DMS53 (cell line): ENCODE results near the gene SYT2.
"Not testable (repeated sequence)": the region's sequence is repeated elsewhere in the genome, so short reads cannot be mapped to it uniquely, and the experiment has no call there.

Experiments
- DNase-seq: peaks from one replicate; lab custom pipeline; 2025; lab: John Stamatoyannopoulos, UW

SYT2 gene

GRCh38 chr1:202624088-202624780 is 86.0 kb downstream of the SYT2 start:
- DNase-seq, result no peak

GRCh38 chr1:202623476-202623875 is 86.8 kb downstream of the SYT2 start:
- not testable (repeated sequence) for DNase-seq

- peak; percentile 21 for DNase-seq
Measured at GRCh38 chr1:202623075-202623474, 87.2 kb downstream of the SYT2 start.

- DNase-seq, result no peak
Measured at GRCh38 chr1:202622388-202622787, 87.9 kb downstream of the SYT2 start.

- no peak for DNase-seq
Measured at GRCh38 chr1:202621446-202621845, 88.8 kb downstream of the SYT2 start.

GRCh38 chr1:202620036-202620435 is 90.2 kb downstream of the SYT2 start:
- DNase-seq, result not testable (repeated sequence)

- peak; percentile 50 for DNase-seq
Measured at GRCh38 chr1:202619505-202619904, 90.7 kb downstream of the SYT2 start.

GRCh38 chr1:202619012-202619411 is 91.2 kb downstream of the SYT2 start:
- not testable (repeated sequence) for DNase-seq

- no peak for DNase-seq
Measured at GRCh38 chr1:202616355-202616915, 93.8 kb downstream of the SYT2 start.

- DNase-seq, result no peak
Measured at GRCh38 chr1:202615501-202616354, 94.5 kb downstream of the SYT2 start.

- DNase-seq, result not testable (repeated sequence)
Measured at GRCh38 chr1:202615208-202615500, 95.1 kb downstream of the SYT2 start.

GRCh38 chr1:202614363-202615207 is 95.7 kb downstream of the SYT2 start:
- peak; percentile 53 for DNase-seq

GRCh38 chr1:202613571-202613970 is 96.7 kb downstream of the SYT2 start:
- DNase-seq, result no peak

- DNase-seq, result not testable (repeated sequence)
Measured at GRCh38 chr1:202612036-202612435, 98.2 kb downstream of the SYT2 start.

GRCh38 chr1:202605515-202605914 is 104.7 kb downstream of the SYT2 start:
- no peak for DNase-seq

- no peak for DNase-seq
Measured at GRCh38 chr1:202603435-202603834, 106.8 kb downstream of the SYT2 start.

GRCh38 chr1:202600432-202601041 is 109.7 kb downstream of the SYT2 start:
- no peak for DNase-seq

- peak; percentile 89 for DNase-seq
Measured at GRCh38 chr1:202599669-202600431, 110.4 kb downstream of the SYT2 start.

GRCh38 chr1:202597090-202597761 is 113.0 kb downstream of the SYT2 start:
- DNase-seq, result no peak

GRCh38 chr1:202596638-202597037 is 113.6 kb downstream of the SYT2 start:
- no peak for DNase-seq
